ENCODE data around the gene TMEM86A. TPM values are rescaled to one million over a fixed set of nuclear protein-coding genes. Genes with fewer than 3 reads are reported as not detected.

Gene TMEM86A
- total and polyA plus RNA-seq, 9 donors, result 8.4 to 18.2 (median 11.5) TPM

GRCh38 chr11:18692941-18693760 lies 5.4 kb upstream of the TMEM86A start:
- peaks cover under 1% of the 10 kb centered on the region for H3K4me1 ChIP-seq (ENCODE audit: insufficient read depth)
- H3K4me3 ChIP-seq, result no peak overlapping the region
- intact Hi-C loops (cut with DNase I), result loop anchor here in 1 of 4 donors (10.0 kb wide), 1 partner anchor 298 kb away; the partner anchor contains the start of gene LDHA
- TF ChIP-seq POLR2A (IDR thresholded peaks at IDR 0.05) (no peak), CTCF (IDR thresholded peaks at IDR 0.05) (no peak), EP300 (IDR thresholded peaks at IDR 0.05) (no peak)
- DNase-seq, result no peak
- 69 to 72% (median 71%) methylated on average over 9 of the region's 9 CpGs for WGBS, 3 donors
- no peak overlapping the region for H3K27ac ChIP-seq
- no peaks in the 10 kb centered on the region for H3K9me3 ChIP-seq
- no peaks in the 10 kb centered on the region for H3K36me3 ChIP-seq
- no peaks in the 10 kb centered on the region for H3K27me3 ChIP-seq

- H3K9me3 ChIP-seq, result no peaks in the 10 kb centered on the region
- H3K27me3 ChIP-seq, result no peaks in the 10 kb centered on the region
- peaks cover 20% of the 10 kb centered on the region for H3K4me1 ChIP-seq (ENCODE audit: insufficient read depth)
- no peak for DNase-seq
- WGBS, 3 donors, result 78 to 82% (median 80%) methylated on average over 2 of the region's 2 CpGs
- intact Hi-C loops (cut with DNase I), result loop anchor here in 1 of 4 donors (10.0 kb wide), 1 partner anchor 302 kb away; the partner anchor contains the start of gene LDHA
- peak overlapping the region in 1 of 2 donors; percentile 29 for H3K27ac ChIP-seq
- TF ChIP-seq CTCF (IDR thresholded peaks at IDR 0.05) (no peak), EP300 (IDR thresholded peaks at IDR 0.05) (no peak), POLR2A (IDR thresholded peaks at IDR 0.05) (no peak)
- H3K36me3 ChIP-seq, result no peaks in the 10 kb centered on the region
- H3K4me3 ChIP-seq, result no peak overlapping the region
Measured at GRCh38 chr11:18696638-18697225, 1.8 kb upstream of the TMEM86A start.

GRCh38 chr11:18697576-18697975 lies 1.0 kb upstream of the TMEM86A start:
- H3K4me3 ChIP-seq, result no peak overlapping the region
- no peak for DNase-seq
- H3K4me1 ChIP-seq (ENCODE audit: insufficient read depth), result peaks cover 20% of the 10 kb centered on the region
- H3K36me3 ChIP-seq, result no peaks in the 10 kb centered on the region
- H3K27ac ChIP-seq, result peak overlapping the region; percentile 100
- intact Hi-C loops (cut with DNase I), result loop anchor here in 1 of 4 donors (10.0 kb wide), 1 partner anchor 303 kb away; the partner anchor contains the start of gene LDHA
- no peak for TF ChIP-seq EP300 (IDR thresholded peaks at IDR 0.05)
- TF ChIP-seq CTCF (IDR thresholded peaks at IDR 0.05), result no peak
- TF ChIP-seq POLR2A (IDR thresholded peaks at IDR 0.05), result no peak
- H3K9me3 ChIP-seq, result no peaks in the 10 kb centered on the region
- no peaks in the 10 kb centered on the region for H3K27me3 ChIP-seq
- WGBS, 3 donors, result 91 to 92% (median 91%) methylated on average over 4 of the region's 4 CpGs

GRCh38 chr11:18699269-18699596 lies 654 bp downstream of the TMEM86A start:
- Histone ChIP-seq H3K27me3 (no peaks in the 10 kb centered on the region), H3K4me3 (peak overlapping the region; percentile 95), H3K27ac (peak overlapping the region; percentile 100), H3K9me3 (no peaks in the 10 kb centered on the region), H3K4me1 (ENCODE audit: insufficient read depth) (peaks cover 20% of the 10 kb centered on the region), H3K36me3 (no peaks in the 10 kb centered on the region)
- TF ChIP-seq POLR2A (IDR thresholded peaks at IDR 0.05) (peak; percentile 0), EP300 (IDR thresholded peaks at IDR 0.05) (no peak), CTCF (IDR thresholded peaks at IDR 0.05) (no peak)
- intact Hi-C loops (cut with DNase I), result loop anchor here in 1 of 4 donors (10.0 kb wide), 1 partner anchor 304 kb away; the partner anchor contains the start of gene LDHA
- no peak for DNase-seq
- WGBS, 3 donors, result 1 to 3% (median 2%) methylated on average over 9 of the region's 9 CpGs

Data from ovary (tissue), 9 donors.